ENCODE results near the gene FHDC1.
A peak's percentile ranks its signal among the peaks of the same experiment; 100 is the strongest.

Gene FHDC1

DNA sequence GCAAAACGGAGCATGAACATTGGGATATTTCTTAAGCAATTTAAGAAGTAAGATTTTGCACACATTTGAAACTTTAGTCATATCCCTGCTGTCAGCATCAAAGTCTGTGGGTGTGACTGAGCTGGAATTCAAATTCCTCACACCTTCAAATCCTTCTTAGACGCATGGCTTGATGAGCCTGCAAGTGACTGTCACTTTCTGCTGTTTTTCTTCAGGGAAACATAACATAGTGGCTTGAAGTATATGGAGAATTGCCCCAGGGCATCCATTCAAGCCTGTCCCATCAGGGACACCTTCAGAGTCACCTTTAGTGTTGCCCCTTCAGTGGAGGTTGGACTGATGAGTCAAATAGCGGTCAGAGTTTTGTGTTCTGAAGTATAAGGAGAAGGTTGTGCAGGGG is 17.4 kb downstream of the FHDC1 start:
- no peak overlapping the region for H3K27ac ChIP-seq
- TF ChIP-seq, protein P1, sequence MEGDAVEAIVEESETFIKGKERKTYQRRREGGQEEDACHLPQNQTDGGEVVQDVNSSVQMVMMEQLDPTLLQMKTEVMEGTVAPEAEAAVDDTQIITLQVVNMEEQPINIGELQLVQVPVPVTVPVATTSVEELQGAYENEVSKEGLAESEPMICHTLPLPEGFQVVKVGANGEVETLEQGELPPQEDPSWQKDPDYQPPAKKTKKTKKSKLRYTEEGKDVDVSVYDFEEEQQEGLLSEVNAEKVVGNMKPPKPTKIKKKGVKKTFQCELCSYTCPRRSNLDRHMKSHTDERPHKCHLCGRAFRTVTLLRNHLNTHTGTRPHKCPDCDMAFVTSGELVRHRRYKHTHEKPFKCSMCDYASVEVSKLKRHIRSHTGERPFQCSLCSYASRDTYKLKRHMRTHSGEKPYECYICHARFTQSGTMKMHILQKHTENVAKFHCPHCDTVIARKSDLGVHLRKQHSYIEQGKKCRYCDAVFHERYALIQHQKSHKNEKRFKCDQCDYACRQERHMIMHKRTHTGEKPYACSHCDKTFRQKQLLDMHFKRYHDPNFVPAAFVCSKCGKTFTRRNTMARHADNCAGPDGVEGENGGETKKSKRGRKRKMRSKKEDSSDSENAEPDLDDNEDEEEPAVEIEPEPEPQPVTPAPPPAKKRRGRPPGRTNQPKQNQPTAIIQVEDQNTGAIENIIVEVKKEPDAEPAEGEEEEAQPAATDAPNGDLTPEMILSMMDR (IDR thresholded peaks at IDR 0.05), result no peak
- H3K4me2 ChIP-seq (ENCODE audit: low read length), result no peak overlapping the region
- H3K9ac ChIP-seq, result no peak overlapping the region
- H3K27me3 ChIP-seq (ENCODE audit: control insufficient read depth, insufficient read depth, low read length), result no peaks in the 10 kb centered on the region
- H3K4me3 ChIP-seq (ENCODE audit: low read depth, low read length), result no peak overlapping the region
- H3K4me1 ChIP-seq, result peaks cover 29% of the 10 kb centered on the region
- H3K36me3 ChIP-seq (ENCODE audit: control insufficient read depth, insufficient read depth, low read length), result no peaks in the 10 kb centered on the region
- no peak overlapping the region for H2AFZ ChIP-seq
- H3K79me2 ChIP-seq, result peaks cover 6% of the 10 kb centered on the region
- H3K9me3 ChIP-seq (ENCODE audit: control insufficient read depth, low read length), result no peaks in the 10 kb centered on the region

DNA sequence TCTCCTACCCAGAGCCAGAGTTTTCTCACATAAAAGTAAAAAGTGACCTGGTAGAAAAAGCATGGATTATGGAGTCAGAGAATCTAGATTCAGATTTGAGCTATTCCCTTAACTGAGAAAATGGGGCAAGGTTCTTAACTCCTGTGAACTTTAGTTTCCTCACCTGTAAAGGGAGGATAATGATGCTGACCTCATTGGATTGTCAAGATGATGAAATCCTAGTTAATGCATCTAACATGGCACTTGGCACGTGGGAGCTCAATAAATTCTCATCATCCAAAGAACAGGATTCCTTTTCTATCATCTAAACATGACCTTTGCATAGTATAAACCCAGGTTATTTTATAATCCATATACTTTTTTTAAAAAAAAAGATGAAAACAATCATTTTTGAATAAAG is 18.6 kb downstream of the FHDC1 start:
- peaks cover 29% of the 10 kb centered on the region for H3K4me1 ChIP-seq
- TF ChIP-seq, protein P1 (IDR thresholded peaks at IDR 0.05), result no peak
- no peak overlapping the region for H3K9ac ChIP-seq

DNA sequence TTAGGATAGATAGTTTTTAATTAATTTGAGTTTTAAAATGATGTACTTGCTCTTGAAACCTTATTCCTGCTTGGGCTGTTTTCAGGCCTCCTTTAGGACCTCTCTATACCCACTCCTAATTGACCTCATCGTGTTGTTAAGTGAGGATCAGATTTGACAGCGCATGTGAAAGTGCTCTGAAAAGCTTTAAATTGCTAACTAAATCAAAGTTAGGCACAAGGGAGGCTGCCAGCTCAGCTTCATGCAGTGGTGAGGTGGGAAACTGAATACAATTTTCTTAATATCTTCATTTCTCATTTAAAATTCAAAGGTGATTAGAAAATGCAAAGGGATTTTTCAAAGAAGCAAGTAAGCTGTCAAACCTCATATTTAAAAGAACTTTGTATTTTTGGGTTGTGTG is 20.0 kb downstream of the FHDC1 start:
- Histone ChIP-seq H3K9me3 (ENCODE audit: control insufficient read depth, low read length) (no peaks in the 10 kb centered on the region), H3K4me2 (ENCODE audit: low read length) (peak overlapping the region; percentile 40), H3K4me3 (ENCODE audit: low read depth, low read length) (no peak overlapping the region), H3K27ac (peak overlapping the region; percentile 64), H2AFZ (no peak overlapping the region), H3K79me2 (peaks cover 4% of the 10 kb centered on the region), H3K36me3 (ENCODE audit: control insufficient read depth, insufficient read depth, low read length) (no peaks in the 10 kb centered on the region), H3K4me1 (peaks cover 33% of the 10 kb centered on the region), H3K27me3 (ENCODE audit: control insufficient read depth, insufficient read depth, low read length) (no peaks in the 10 kb centered on the region), H3K9ac (no peak overlapping the region)
- TF ChIP-seq, protein P1 (IDR thresholded peaks at IDR 0.05), result no peak

More for the DNA sequence above, 18.6 kb downstream of the FHDC1 start:
- H3K9me3 ChIP-seq (ENCODE audit: control insufficient read depth, low read length), result no peaks in the 10 kb centered on the region
- H3K4me3 ChIP-seq (ENCODE audit: low read depth, low read length), result no peak overlapping the region
- H3K27ac ChIP-seq, result no peak overlapping the region
- no peaks in the 10 kb centered on the region for H3K27me3 ChIP-seq (ENCODE audit: control insufficient read depth, insufficient read depth, low read length)
- H3K79me2 ChIP-seq, result peaks cover 6% of the 10 kb centered on the region
- H3K4me2 ChIP-seq (ENCODE audit: low read length), result no peak overlapping the region
- H2AFZ ChIP-seq, result no peak overlapping the region
- H3K36me3 ChIP-seq (ENCODE audit: control insufficient read depth, insufficient read depth, low read length), result no peaks in the 10 kb centered on the region

DNA sequence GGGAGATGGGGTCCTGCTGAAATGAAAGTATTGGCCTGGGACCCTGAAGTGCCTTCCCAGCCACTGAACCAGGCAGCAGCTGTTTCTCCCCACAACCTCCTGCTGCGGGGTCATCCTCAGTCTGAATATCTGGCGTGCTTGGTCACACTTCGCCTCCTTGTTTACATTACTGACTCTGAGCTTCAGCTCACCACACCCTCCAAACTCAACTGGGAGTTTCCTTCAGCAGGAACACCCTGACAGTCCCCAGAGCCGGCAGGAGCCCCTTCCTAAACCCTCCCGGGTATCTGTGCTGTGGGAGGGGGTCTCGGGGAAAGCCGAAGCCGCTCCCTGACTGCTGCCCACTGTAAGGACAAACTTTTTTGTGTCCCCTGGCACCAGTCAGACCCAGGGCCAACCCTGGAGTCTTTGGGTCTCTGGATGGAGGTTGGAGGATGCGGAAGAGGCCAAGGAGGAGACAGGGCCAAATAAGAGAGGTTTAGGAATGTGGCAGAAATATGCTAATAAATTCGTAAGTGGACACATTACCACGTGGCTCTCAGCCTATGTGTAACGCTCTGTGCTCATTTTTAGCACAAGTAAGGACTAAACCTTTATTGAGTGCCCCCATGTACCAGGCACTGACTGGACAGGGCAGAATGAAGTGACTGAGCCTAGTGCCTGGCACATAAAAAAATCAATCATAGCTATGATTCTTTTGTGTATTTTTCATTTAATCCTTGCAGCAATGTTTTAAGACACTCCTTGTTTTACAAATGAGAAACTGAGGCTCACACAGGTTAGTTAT is 20.7 kb downstream of the FHDC1 start:
- Histone ChIP-seq H3K27ac (peak overlapping the region; percentile 64), H3K4me2 (ENCODE audit: low read length) (peak overlapping the region; percentile 40), H3K9me3 (ENCODE audit: control insufficient read depth, low read length) (no peaks in the 10 kb centered on the region), H3K27me3 (ENCODE audit: control insufficient read depth, insufficient read depth, low read length) (no peaks in the 10 kb centered on the region), H3K79me2 (peaks cover 4% of the 10 kb centered on the region), H2AFZ (no peak overlapping the region), H3K4me3 (ENCODE audit: low read depth, low read length) (peak overlapping the region; percentile 15), H3K36me3 (ENCODE audit: control insufficient read depth, insufficient read depth, low read length) (no peaks in the 10 kb centered on the region), H3K4me1 (peaks cover 33% of the 10 kb centered on the region), H3K9ac (no peak overlapping the region)
- TF ChIP-seq, protein P1 (IDR thresholded peaks at IDR 0.05), result no peak

Data from parathyroid adenoma (tissue), 2 donors.